Heart left ventricle (tissue), 13 donors: ENCODE measurements around the gene TGFBR3L.

Source experiments
- POLR2A ChIP-seq, 2 donors: fragments of 450-650 bp; IDR thresholded peaks; one replicate each; pipeline ENCODE4 v1.6.1; 2017; ENCODE audit warnings: antibody characterized with exemption in 2 of 2, mild to moderate bottlenecking in 2 of 2, moderate library complexity in 2 of 2
- TF ChIP-seq, protein P1 (sequence below), 12 donors: fragments of 200-600 bp; sonication (generic) in 4 of 12; IDR thresholded peaks; one replicate each; pipeline versions ENCODE4 v1.5.0 to v1.8.0; 2018 to 2022; ENCODE audit warnings: antibody characterized with exemption in 12 of 12, mild to moderate bottlenecking in 5 of 12
- donor health status: ischemic (EF 13 %, LVEDD 7.1; RV severe dilation, severe dysfunction).
- donor health status: DM: no; HTN: yes; CAD: no.
- donor health status: DM: no; HTN: no; CAD: no.
- donor health status: ischemic (EF 25% LVEDD 6.9; RV normal size, moderate dysfunction).
- donor health status: ischemic (EF 25% LVEDD 5.7; RV mildly dilated, moderate dysfunction).
- donor health status: ischemic (EF 35%, LVEDD 5.7; RV mildly dilated, moderate dysfunction).
- donor health status: nonischemic (EF 11% LVEDD 7.7; RV severe dilation, severe dysfunction).
- donor health status: DM: yes; HTN: yes; CAD: no.
- donor health status: PGD.
- donor health status: ischemic (EF 29% LVEDD 5.4; RV normal size, mild dysfunction).
- donor health status: nonischemic (EF 23%, LVEDD 6.1; RV moderate dilation, normal function).

GRCh38 chr19:7921967-7922835 lies 7.6 kb downstream of the TGFBR3L start:
- TF ChIP-seq POLR2A (IDR thresholded peaks at IDR 0.05) = no peak
- TF ChIP-seq, protein P1, sequence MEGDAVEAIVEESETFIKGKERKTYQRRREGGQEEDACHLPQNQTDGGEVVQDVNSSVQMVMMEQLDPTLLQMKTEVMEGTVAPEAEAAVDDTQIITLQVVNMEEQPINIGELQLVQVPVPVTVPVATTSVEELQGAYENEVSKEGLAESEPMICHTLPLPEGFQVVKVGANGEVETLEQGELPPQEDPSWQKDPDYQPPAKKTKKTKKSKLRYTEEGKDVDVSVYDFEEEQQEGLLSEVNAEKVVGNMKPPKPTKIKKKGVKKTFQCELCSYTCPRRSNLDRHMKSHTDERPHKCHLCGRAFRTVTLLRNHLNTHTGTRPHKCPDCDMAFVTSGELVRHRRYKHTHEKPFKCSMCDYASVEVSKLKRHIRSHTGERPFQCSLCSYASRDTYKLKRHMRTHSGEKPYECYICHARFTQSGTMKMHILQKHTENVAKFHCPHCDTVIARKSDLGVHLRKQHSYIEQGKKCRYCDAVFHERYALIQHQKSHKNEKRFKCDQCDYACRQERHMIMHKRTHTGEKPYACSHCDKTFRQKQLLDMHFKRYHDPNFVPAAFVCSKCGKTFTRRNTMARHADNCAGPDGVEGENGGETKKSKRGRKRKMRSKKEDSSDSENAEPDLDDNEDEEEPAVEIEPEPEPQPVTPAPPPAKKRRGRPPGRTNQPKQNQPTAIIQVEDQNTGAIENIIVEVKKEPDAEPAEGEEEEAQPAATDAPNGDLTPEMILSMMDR (IDR thresholded peaks at IDR 0.05) = no peak
